NCI-H187 treated with DMSO at 0.1 percent for 48 hours (cell line): Measurements from ENCODE around the gene CLCN2.

Source experiments
- DNase-seq: peaks from one replicate; lab custom pipeline; 2025; lab: John Stamatoyannopoulos, UW

CLCN2 gene

DNA sequence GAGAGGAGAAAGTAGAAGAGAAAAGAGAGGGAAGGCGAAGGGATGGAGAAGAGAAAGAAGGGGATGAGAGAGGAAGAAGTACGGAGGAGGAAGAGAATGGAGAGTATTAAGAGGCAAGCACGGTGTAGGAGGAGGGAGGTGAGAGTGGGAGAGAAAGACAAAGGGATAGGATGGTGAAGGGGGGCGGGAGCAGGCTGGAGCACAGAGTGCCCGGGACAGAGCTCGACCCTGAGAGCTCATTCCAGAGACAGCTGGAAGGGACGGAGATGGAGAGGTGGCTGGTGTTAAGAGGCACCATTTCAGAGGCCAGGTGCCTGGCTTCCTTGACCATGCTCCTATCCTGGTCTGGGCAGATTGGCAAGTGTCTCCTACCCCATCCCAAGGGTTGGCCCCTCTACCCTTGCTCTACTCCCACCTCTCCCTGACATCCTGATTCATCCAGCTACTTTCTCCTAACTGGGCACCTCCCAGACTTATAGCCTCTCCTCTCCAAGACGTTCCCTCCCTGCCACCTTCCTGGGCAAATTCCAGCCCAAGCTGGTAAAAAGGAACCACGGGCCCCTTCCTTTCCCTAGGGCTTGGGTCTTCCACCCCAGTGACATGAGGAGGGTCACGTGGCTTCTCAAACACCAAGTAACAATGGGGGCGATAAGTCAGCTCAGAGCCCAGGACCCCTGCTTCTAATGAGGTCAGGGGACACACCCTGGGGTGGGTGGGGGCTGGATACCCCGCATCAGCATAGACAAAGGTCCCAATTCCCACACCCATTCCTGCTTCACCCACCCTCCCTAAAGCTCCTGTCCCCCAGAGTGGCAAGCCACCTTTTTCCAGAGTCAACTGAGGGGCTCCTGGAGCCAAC lies 1.1 kb downstream of the CLCN2 start:
- DNase-seq, result no peak

GRCh38 chr3:184359610-184360009 lies 1.8 kb downstream of the CLCN2 start:
- DNase-seq, result no peak

- no peak for DNase-seq
Observed at GRCh38 chr3:184358921-184359350, 2.5 kb downstream of the CLCN2 start.

DNA sequence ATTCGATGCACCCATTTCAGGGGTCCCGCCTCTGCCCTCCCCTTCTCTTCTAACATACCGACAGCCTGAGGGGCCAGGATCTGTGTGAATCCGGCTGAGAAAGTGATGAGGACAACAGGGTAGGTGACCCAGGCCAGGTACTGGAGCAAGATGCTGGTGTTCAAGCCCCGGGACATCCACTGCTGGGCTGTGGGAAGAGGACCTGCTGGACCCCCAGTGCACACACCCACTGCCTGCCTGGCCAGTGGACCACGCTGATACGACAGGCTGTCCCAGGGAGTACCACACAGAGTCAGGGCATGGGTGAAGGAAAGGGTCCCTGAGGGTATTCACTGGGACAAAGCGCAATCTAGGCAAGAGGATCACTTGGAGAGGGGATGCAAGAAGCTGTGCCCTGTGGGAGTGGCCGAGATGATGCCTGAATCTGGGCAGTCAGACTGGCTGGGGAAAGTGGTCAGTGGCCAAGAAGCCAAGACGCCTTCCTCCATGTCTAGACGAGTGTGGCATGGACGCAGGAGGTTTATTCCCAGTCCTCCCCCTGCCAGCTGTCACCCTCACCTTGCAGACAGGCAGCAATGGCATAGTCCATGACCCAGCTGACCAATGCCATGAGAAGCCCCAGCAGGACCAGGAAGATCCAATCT lies 3.2 kb downstream of the CLCN2 start:
- no peak for DNase-seq

GRCh38 chr3:184357248-184358123 lies 3.9 kb downstream of the CLCN2 start:
- DNase-seq, result no peak

GRCh38 chr3:184355261-184356040 lies 6.0 kb downstream of the CLCN2 start:
- no peak for DNase-seq

GRCh38 chr3:184354754-184355153 lies 6.7 kb downstream of the CLCN2 start:
- DNase-seq, result no peak

DNA sequence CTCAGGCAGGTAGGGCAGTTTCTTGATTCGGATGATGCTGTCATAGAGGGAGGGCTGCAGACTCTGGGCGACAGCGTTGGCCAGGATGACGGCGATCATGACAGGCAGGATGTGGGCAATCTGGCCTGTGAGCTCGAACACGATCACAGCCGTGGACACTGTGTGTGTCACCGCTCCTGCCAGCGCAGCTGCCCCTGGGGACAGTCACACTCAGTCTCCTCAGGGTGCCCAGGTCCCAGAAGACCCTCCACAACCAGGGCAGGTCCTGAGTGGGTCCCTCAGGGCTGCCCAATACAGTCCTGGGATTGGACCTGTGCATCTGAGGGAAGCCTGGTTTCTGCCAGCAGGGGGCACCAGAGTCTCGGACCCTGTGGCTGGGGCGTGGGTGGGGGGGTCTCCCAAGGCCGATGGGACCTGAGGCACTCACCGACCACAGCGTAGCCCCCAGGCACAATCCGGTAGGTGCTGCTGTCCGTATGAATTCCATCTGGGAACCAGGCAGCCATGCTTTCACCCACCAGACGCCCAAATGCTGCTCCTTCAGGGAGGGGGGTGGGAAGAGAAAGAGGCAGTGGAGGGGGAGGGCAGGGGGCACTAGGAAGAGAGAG lies 7.2 kb downstream of the CLCN2 start:
- DNase-seq, result no peak

DNA sequence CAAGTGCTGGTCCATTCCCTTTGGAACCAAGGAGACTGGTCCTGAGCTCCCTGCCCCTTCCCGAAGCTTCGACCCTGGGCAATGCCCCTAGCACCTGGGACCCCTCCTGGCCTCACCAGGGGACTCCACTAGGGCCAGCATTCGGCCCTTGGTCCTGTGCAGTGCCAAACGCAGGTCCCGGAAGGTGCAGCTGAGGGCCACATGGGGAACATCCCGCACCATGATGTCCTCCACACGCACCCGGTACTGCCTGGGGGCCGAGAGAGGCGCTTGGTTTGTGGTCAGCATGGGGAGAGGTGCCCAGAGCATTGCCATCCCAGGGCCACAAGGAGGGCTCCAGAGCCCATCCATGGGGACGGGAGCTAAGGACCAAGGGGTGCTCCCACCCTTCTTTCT lies 7.9 kb downstream of the CLCN2 start:
- DNase-seq, result no peak

DNA sequence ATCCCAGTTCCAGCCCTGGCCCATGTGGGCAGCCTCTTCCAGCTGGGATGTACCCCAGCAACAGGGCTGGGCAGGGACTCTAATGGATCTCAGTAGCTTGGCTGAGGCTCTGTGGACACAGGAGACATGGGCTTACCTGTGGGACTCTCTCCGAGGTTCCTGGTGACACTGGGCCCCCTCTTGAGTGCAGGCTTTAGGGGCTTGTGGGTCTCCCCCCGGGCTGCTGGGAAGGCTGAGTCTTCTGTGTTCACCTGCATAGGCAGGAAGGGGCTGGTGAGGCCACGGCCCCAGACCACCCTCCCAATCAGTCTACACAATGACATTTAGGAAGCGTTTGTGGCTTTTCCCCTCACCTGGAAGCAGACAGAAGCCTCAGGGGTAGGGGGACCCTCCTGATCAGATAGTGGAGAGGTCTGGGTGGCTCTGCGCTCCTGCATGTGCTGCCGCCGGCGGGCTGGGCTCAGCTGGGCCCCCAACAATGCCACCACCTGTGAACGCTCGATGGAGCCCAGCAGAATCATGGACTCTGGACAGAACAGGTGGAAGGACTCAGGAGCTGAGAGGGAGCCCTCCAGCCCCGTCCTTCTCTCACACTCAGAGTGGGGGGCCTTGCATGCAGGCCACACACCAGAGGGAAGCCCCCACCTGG lies 8.4 kb downstream of the CLCN2 start:
- no peak for DNase-seq

GRCh38 chr3:184352149-184352785 lies 9.1 kb downstream of the CLCN2 start:
- DNase-seq, result no peak

GRCh38 chr3:184351511-184352148 lies 9.8 kb downstream of the CLCN2 start:
- no peak for DNase-seq

GRCh38 chr3:184350618-184351017 lies 10.8 kb downstream of the CLCN2 start:
- no peak for DNase-seq

GRCh38 chr3:184349563-184350470 lies 11.6 kb downstream of the CLCN2 start:
- DNase-seq, result no peak

GRCh38 chr3:184348057-184348382 lies 13.4 kb downstream of the CLCN2 start:
- no peak for DNase-seq

- DNase-seq, result no peak
Observed at GRCh38 chr3:184347321-184348056, 13.9 kb downstream of the CLCN2 start.

DNA sequence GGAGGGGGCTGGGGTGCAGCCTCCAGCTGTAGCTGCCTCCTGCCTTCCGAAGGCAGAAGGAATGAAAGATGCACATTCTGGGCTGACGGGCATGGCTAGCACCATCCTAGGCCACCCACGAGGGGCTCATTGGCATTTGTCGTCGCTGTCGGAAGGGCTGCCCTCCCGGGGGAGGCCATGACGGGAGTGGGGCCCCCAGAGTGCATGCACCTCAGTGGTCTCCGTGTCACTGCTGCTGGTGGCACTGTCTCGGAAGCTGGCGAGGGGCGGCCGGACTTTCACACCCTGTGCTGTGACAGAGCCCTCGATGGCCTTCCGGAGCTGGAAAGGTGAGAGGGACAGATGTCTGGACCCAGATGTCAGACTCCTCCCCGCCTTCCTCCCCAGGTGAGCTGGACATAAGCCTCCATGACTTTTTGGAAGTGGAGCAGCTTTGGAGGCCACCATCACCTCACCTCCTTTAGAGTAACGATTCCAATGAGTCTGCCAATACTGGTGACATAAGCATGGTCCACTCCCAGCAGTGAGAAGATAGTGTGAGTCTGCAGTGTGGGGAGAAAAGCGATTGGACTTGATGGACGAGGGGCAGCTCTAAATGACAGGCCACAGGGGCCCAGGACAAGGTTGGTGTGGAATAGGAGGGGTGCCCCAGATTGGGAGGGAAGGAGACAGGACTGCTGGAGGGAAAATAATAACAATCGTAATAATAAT lies 14.8 kb downstream of the CLCN2 start:
- no peak for DNase-seq
